Panc1 (cell line): ENCODE results near the gene SMARCE1. TPM values are rescaled to one million over a fixed set of nuclear protein-coding genes. Genes with fewer than 3 reads are reported as not detected.

ENCODE experiments used
- ATAC-seq: fragments of 200-7000 bp; cut with Tn5 transposase; 2 replicates; pipeline ENCODE4 v1.9.1; 2020; ENCODE audit warnings: mild to moderate bottlenecking, moderate library complexity
- BruUV-seq: library from RNA; stranded (reverse); fragments of 400-500 nt; replicated peaks from 2 replicates; lab custom pipeline; 2021; lab: Mats Ljungman, UMichigan
- CTCF ChIA-PET: fragments of 300-600 bp; sonication (Branson Sonifier 250); formaldehyde crosslinking; loops from one replicate; lab custom pipeline; 2022; ENCODE audit warnings: antibody characterized with exemption; lab: Charles Lee
- POLR2A ChIA-PET: fragments of 300-600 bp; sonication (Branson Sonifier 250); formaldehyde crosslinking; loops from one replicate; lab custom pipeline; 2022; ENCODE audit warnings: antibody characterized with exemption; lab: Charles Lee
- DNase-seq: peaks from one replicate; pipeline ENCODE4 v3.0.0-alpha.2; 2010; ENCODE audit warnings: low read depth, low spot score
- H3K27ac ChIP-seq: 2 replicates; pipeline ENCODE4 v1.5.1; 2011; ENCODE audit warnings: mild to moderate bottlenecking, low read length, inconsistent platforms
- H3K27me3 ChIP-seq: fragments of 200-500 bp; sonication (Bioruptor generic); 2 replicates; pipeline ENCODE4 v1.6.0; 2014; ENCODE audit warnings: low read length, inconsistent platforms; ENCODE audit not compliant: control insufficient read depth, insufficient read depth
- H3K36me3 ChIP-seq: fragments of 200-500 bp; sonication (Bioruptor generic); 2 replicates; pipeline ENCODE4 v1.5.1; 2014; ENCODE audit warnings: inconsistent platforms, mild to moderate bottlenecking, low read length, moderate library complexity; ENCODE audit not compliant: control insufficient read depth, insufficient read depth
- H3K4me1 ChIP-seq: 2 replicates; pipeline ENCODE4 v1.5.1; 2011; ENCODE audit warnings: inconsistent platforms, mild to moderate bottlenecking, low read length, moderate library complexity; ENCODE audit not compliant: control insufficient read depth, insufficient read depth
- H3K4me3 ChIP-seq, 2 experiments: 2 replicates each; pipeline ENCODE4 v1.5.1; 2011 to 2012; ENCODE audit warnings: low read depth in 2 of 2, low read length in 2 of 2, mild to moderate bottlenecking in 2 of 2, inconsistent platforms in 1 of 2, moderate library complexity in 1 of 2
- H3K9me3 ChIP-seq: fragments of 200-500 bp; sonication (Bioruptor generic); 2 replicates; pipeline ENCODE4 v1.5.1; 2014; ENCODE audit warnings: low read depth, mild to moderate bottlenecking, inconsistent platforms, low read length, moderate library complexity; ENCODE audit not compliant: control insufficient read depth, insufficient read depth
- POLR2AphosphoS5 ChIP-seq: IDR thresholded peaks from 2 replicates; pipeline ENCODE4 v1.6.1; 2012; ENCODE audit warnings: mild to moderate bottlenecking, low read depth, low read length, moderate library complexity
- SIN3A ChIP-seq: IDR thresholded peaks from 2 replicates; pipeline ENCODE4 v1.6.1; 2012; ENCODE audit warnings: low read depth, mild to moderate bottlenecking, low read length, moderate library complexity, borderline replicate concordance; ENCODE audit not compliant: insufficient read depth
- TCF7L2 ChIP-seq: IDR thresholded peaks from 2 replicates; pipeline ENCODE4 v1.6.1; 2011; ENCODE audit warnings: mild to moderate bottlenecking, low read depth, low read length, inconsistent platforms
- in situ Hi-C: cut with HindIII; loops from 2 replicates; pipeline ENCODE4 v1.10.0; 2016; ENCODE audit warnings: low sequenced_read_pairs, low pct_unique_long_range_greater_than_20kb
- intact Hi-C: fragments of 100-400 bp; cut with micrococcal nuclease; formaldehyde crosslinking; loops from one replicate; pipeline ENCODE4 v1.10.0; 2022; ENCODE audit not compliant: unreplicated experiment
- total RNA-seq: library from RNA; stranded (reverse); gene quantifications from one replicate; pipeline ENCODE4 v1.2.1, GENCODE V29; 2021; ENCODE audit not compliant: unreplicated experiment
- TF ChIP-seq, protein P1 (sequence below): fragments of 450-650 bp; IDR thresholded peaks from 2 replicates; pipeline ENCODE4 v1.5.1; 2017; ENCODE audit warnings: mild to moderate bottlenecking
- TF ChIP-seq, protein P2 (sequence below), 2 experiments: IDR thresholded peaks; 2 replicates each; pipeline ENCODE4 v1.6.1; 2011 to 2012; ENCODE audit warnings: low read depth in 2 of 2, control low read depth in 1 of 2, low read length in 1 of 2, mild to moderate bottlenecking in 1 of 2, moderate library complexity in 1 of 2; ENCODE audit not compliant: insufficient read depth in 1 of 2

Gene SMARCE1
- total RNA-seq, 1 experiment from 2014 or later = 129 TPM

GRCh38 chr17:40612599-40613244 is 34.9 kb downstream of the SMARCE1 start:
- Histone ChIP-seq H3K4me1 (no peaks in the 10 kb centered on the region), H3K36me3 (no peaks in the 10 kb centered on the region), H3K9me3 (no peaks in the 10 kb centered on the region), H3K4me3 (no peak overlapping the region), H3K27me3 (peaks cover 6% of the 10 kb centered on the region; the same call in 1 of the 2 replicates), H3K27ac (no peak overlapping the region)
- intact Hi-C loops = no loop called here
- no peak for DNase-seq
- CTCF ChIA-PET = no interaction called here
- BruUV-seq = no TSS peak
- in situ Hi-C loops = no loop called here
- TF ChIP-seq TCF7L2 (no peak), SIN3A (no peak), POLR2AphosphoS5 (no peak)
- TF ChIP-seq, protein P1, sequence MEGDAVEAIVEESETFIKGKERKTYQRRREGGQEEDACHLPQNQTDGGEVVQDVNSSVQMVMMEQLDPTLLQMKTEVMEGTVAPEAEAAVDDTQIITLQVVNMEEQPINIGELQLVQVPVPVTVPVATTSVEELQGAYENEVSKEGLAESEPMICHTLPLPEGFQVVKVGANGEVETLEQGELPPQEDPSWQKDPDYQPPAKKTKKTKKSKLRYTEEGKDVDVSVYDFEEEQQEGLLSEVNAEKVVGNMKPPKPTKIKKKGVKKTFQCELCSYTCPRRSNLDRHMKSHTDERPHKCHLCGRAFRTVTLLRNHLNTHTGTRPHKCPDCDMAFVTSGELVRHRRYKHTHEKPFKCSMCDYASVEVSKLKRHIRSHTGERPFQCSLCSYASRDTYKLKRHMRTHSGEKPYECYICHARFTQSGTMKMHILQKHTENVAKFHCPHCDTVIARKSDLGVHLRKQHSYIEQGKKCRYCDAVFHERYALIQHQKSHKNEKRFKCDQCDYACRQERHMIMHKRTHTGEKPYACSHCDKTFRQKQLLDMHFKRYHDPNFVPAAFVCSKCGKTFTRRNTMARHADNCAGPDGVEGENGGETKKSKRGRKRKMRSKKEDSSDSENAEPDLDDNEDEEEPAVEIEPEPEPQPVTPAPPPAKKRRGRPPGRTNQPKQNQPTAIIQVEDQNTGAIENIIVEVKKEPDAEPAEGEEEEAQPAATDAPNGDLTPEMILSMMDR = no peak
- TF ChIP-seq, protein P2, sequence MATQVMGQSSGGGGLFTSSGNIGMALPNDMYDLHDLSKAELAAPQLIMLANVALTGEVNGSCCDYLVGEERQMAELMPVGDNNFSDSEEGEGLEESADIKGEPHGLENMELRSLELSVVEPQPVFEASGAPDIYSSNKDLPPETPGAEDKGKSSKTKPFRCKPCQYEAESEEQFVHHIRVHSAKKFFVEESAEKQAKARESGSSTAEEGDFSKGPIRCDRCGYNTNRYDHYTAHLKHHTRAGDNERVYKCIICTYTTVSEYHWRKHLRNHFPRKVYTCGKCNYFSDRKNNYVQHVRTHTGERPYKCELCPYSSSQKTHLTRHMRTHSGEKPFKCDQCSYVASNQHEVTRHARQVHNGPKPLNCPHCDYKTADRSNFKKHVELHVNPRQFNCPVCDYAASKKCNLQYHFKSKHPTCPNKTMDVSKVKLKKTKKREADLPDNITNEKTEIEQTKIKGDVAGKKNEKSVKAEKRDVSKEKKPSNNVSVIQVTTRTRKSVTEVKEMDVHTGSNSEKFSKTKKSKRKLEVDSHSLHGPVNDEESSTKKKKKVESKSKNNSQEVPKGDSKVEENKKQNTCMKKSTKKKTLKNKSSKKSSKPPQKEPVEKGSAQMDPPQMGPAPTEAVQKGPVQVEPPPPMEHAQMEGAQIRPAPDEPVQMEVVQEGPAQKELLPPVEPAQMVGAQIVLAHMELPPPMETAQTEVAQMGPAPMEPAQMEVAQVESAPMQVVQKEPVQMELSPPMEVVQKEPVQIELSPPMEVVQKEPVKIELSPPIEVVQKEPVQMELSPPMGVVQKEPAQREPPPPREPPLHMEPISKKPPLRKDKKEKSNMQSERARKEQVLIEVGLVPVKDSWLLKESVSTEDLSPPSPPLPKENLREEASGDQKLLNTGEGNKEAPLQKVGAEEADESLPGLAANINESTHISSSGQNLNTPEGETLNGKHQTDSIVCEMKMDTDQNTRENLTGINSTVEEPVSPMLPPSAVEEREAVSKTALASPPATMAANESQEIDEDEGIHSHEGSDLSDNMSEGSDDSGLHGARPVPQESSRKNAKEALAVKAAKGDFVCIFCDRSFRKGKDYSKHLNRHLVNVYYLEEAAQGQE (IDR thresholded peaks at IDR 0.05; ENCODE audit: insufficient read depth in 1 of 2, low read depth in 2 of 2, low read length in 1 of 2) = no peak
- ATAC-seq = no peak
- POLR2A ChIA-PET = no interaction called here

DNA sequence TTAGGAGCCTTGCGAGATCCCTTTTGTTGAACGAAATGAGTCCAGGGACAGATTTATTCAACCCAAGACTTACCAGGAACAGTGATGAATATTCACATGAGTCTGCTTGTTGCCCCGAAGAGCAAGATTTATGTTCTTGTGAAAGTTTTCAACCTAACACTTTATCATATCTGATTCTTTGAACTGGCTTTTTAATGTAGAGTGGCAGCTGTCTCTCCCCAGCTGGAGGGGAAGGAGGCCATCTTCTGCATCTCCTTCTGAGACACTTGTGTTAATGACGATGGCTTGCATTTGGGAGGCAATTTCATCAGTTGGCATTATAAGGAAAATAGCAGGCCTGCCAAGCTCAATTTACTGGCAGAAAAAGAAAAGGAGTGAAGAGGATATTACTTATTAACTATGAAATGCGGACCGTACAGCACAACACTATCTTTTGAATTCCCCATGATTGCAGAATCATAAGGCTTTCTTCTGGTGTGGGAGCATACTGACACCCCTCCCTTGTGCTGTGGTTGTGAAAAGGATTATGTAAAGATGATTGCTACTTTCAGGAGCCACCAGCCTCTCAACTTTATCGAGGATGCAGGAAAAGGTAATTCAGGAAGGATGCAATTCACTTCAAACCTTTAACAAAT is 35.7 kb downstream of the SMARCE1 start:
- H3K27me3 ChIP-seq = peaks cover 6% of the 10 kb centered on the region; the same call in 1 of the 2 replicates
- H3K36me3 ChIP-seq = no peaks in the 10 kb centered on the region
- TF ChIP-seq POLR2AphosphoS5 (no peak), SIN3A (no peak), TCF7L2 (no peak)
- TF ChIP-seq, protein P2 (IDR thresholded peaks at IDR 0.05; ENCODE audit: insufficient read depth in 1 of 2, low read depth in 2 of 2, low read length in 1 of 2) = no peak
- TF ChIP-seq, protein P1 = no peak
- H3K9me3 ChIP-seq = no peaks in the 10 kb centered on the region
- no peak overlapping the region for H3K27ac ChIP-seq
- H3K4me3 ChIP-seq = no peak overlapping the region
- BruUV-seq = no TSS peak
- DNase-seq (no peak), ATAC-seq (no peak)
- in situ Hi-C loops (no loop called here), intact Hi-C loops (no loop called here)
- ChIA-PET CTCF (no interaction called here), POLR2A (no interaction called here)
- no peaks in the 10 kb centered on the region for H3K4me1 ChIP-seq
